Stomach (tissue), 9 donors: ENCODE results near the gene PCDHGC3. TPM values are rescaled to one million over a fixed set of nuclear protein-coding genes. Genes with fewer than 3 reads are reported as not detected.
A peak's percentile ranks its signal among the peaks of the same experiment; 100 is the strongest.

Source experiments
- DNase-seq, 2 donors: peaks; one replicate each; pipeline versions ENCODE4 v3.0.0 to v3.0.0-alpha.2; 2013 to 2019
- H3K27ac ChIP-seq, 5 donors: fragments of 200-600 bp in 4 of 5; sonication (generic) in 4 of 5; one replicate each; pipeline ENCODE4 v1.5.1; 2013 to 2019; ENCODE audit warnings: mild to moderate bottlenecking in 1 of 5, moderate library complexity in 1 of 5
- H3K27me3 ChIP-seq, 3 donors: fragments of 200-600 bp; sonication (generic); one replicate each; pipeline ENCODE4 v1.5.1; 2017 to 2019; ENCODE audit warnings: mixed run types in 1 of 3
- H3K36me3 ChIP-seq, 4 donors: fragments of 200-600 bp; sonication (generic); 1 replicate in 3 of 4; 2 replicates in 1 of 4; pipeline ENCODE4 v1.5.1; 2016 to 2019
- H3K4me1 ChIP-seq, 4 donors: fragments of 200-600 bp; sonication (generic); one replicate each; pipeline ENCODE4 v1.5.1; 2016 to 2019
- H3K4me3 ChIP-seq, 4 donors: fragments of 200-600 bp; sonication (generic) in 3 of 4; one replicate each; pipeline ENCODE4 v1.5.1; 2016 to 2019; ENCODE audit warnings: mild to moderate bottlenecking in 1 of 4
- H3K9me3 ChIP-seq, 4 donors: fragments of 200-600 bp; sonication (generic); one replicate each; pipeline ENCODE4 v1.5.1; 2016 to 2019
- EP300 ChIP-seq: sonication (generic); formaldehyde crosslinking; IDR thresholded peaks from one replicate; pipeline ENCODE4 v1.6.1; 2017; ENCODE audit warnings: antibody characterized with exemption
- POLR2A ChIP-seq, 4 donors: fragments of 450-650 bp; IDR thresholded peaks; one replicate each; pipeline ENCODE4 v1.6.1; 2016; ENCODE audit warnings: antibody characterized with exemption in 4 of 4, control low read depth in 2 of 4, mild to moderate bottlenecking in 1 of 4, moderate library complexity in 1 of 4
- POLR2AphosphoS5 ChIP-seq, 3 donors: sonication (generic); formaldehyde crosslinking; IDR thresholded peaks; one replicate each; pipeline ENCODE4 v1.6.1; 2016; ENCODE audit warnings: antibody characterized with exemption in 3 of 3
- WGBS, 5 donors: extraction: QIAGEN DNeasy Blood & Tissue Kit in 3 of 5; methylation state at CpG; one replicate each; pipeline versions ENCODE4 v1.1.5 to v1.1.7; 2013 to 2018; 5-methylcytosine and 5-hydroxymethylcytosine counted together
- intact Hi-C: fragments of 100-400 bp; cut with DNase I; formaldehyde crosslinking; loops from one replicate; pipeline ENCODE4 v1.15.1; 2023; ENCODE audit warnings: low total_unique reads
- polyA plus RNA-seq, 3 donors: library from polyadenylated mRNA; stranded (reverse); fragments of 200-250 nt; gene quantifications; one replicate each; pipeline ENCODE4 v1.2.3, GENCODE V29; 2013
- total RNA-seq, 5 donors: library from RNA; depleted of rRNA; stranded (reverse); fragments of >200 nt; gene quantifications; one replicate each; pipeline versions ENCODE4 v1.1.0 to v1.2.3, GENCODE V29; 2014 to 2016
- TF ChIP-seq, protein P1 (sequence below), 7 experiments: fragments of 450-650 bp in 4 of 7; fragments of 200-600 bp in 3 of 7; sonication (generic) in 3 of 7; IDR thresholded peaks; one replicate each; pipeline ENCODE4 v1.5.1; 2016 to 2019; ENCODE audit warnings: antibody characterized with exemption in 7 of 7, control low read depth in 2 of 7, mild to moderate bottlenecking in 1 of 7
- donor health status: healthy with polysubstance abuse.
- donor health status: Bipolar disorder and iron deficiency.
- donor health status: healthy.

PCDHGC3 gene
- total and polyA plus RNA-seq, 8 donors = 7.6 to 35.8 (median 20.0) TPM

DNA sequence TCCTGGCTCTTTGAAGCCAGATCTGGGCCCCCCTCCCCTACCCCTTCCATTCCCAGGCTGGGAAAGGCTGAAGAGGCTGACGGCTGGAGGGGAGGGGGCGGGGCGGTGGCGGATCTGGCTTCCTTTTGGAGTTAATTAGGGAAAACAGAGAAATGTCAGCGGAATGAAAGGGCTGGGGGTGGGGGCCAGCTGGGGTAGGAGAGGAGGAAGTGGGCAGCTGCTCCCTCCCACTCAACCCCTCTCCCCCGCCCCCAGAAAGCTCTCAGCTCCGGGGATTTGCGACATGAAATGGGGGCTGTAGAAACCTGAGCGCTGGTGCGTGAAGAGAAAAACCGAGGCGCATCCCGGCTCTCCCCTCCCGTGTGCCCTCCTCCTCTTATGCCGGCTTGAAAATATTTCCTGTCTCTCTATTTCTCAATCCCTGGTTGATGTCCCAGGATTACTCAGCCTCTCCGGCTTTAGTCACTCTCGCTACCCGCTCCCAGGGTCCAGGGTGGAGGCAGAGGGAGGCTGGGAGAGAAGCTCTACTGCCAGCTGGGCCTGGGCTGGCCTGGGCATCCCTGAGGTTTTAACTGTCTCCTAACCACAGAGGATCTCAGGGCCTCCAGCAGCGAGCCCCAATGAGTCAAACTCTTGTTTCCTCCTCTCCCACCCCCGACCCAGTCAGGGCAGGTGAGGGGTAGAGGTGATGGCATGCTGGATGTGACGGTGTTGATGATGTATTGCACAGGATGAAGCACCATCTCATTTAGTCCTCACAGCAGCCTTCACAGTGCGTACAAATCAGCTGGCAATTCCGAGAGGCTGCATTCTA, 33.2 kb downstream of the PCDHGC3 start:
- peaks cover 33 to 57% (median 46%) of the 10 kb centered on the region in 4 donors for H3K4me1 ChIP-seq
- H3K4me3 ChIP-seq = peak overlapping the region; percentile 21 to 34 (median 27)
- H3K9me3 ChIP-seq = no peaks in the 10 kb centered on the region
- 33 to 41% (median 40%) methylated on average over 23 of the region's 23 CpGs for WGBS, 5 donors
- TF ChIP-seq POLR2AphosphoS5 (IDR thresholded peaks at IDR 0.05) (peak; percentile 37 to 65 (median 62)), POLR2A (IDR thresholded peaks at IDR 0.05) (no peak)
- no peaks in the 10 kb centered on the region for H3K27me3 ChIP-seq
- peak in 1 of 2 donors; percentile 86 for DNase-seq
- H3K36me3 ChIP-seq = peaks cover 9 to 28% (median 27%) of the 10 kb centered on the region in 4 donors
- intact Hi-C loops = no loop called here
- H3K27ac ChIP-seq = peak overlapping the region; percentile 66 to 92 (median 89)

DNA sequence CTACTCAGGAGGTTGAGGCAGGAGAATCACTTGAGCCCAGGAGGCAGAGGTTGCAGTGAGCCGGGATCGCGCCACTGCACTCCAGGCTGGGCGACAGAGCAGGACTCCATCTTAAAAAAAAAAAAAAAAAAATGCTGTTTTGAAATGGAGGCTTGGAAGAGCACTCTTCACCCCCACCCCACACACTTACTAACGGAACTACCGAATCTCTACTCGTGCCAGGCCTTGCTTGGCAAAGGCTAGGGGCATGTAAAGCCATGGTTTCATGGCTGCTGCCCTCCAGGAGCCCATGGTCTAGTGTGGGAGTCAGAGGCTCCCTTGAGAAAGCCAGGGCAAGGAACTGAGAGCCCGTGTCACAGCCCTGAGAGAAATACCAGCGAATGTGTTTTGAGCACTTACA, 34.4 kb downstream of the PCDHGC3 start:
- Histone ChIP-seq H3K4me3 (no peak overlapping the region), H3K36me3 (peaks cover 9 to 39% (median 29%) of the 10 kb centered on the region in 4 donors), H3K4me1 (peaks cover 42 to 69% (median 56%) of the 10 kb centered on the region in 4 donors), H3K27ac (peak overlapping the region in 3 of 5 donors; percentile 89 to 92 (median 90)), H3K9me3 (no peaks in the 10 kb centered on the region), H3K27me3 (no peaks in the 10 kb centered on the region)
- intact Hi-C loops = no loop called here
- 92 to 94% (median 93%) methylated on average over 9 of the region's 9 CpGs for WGBS, 5 donors
- no peak for DNase-seq
- TF ChIP-seq POLR2A (IDR thresholded peaks at IDR 0.05) (no peak), EP300 (no peak), POLR2AphosphoS5 (IDR thresholded peaks at IDR 0.05) (no peak)
- TF ChIP-seq, protein P1, sequence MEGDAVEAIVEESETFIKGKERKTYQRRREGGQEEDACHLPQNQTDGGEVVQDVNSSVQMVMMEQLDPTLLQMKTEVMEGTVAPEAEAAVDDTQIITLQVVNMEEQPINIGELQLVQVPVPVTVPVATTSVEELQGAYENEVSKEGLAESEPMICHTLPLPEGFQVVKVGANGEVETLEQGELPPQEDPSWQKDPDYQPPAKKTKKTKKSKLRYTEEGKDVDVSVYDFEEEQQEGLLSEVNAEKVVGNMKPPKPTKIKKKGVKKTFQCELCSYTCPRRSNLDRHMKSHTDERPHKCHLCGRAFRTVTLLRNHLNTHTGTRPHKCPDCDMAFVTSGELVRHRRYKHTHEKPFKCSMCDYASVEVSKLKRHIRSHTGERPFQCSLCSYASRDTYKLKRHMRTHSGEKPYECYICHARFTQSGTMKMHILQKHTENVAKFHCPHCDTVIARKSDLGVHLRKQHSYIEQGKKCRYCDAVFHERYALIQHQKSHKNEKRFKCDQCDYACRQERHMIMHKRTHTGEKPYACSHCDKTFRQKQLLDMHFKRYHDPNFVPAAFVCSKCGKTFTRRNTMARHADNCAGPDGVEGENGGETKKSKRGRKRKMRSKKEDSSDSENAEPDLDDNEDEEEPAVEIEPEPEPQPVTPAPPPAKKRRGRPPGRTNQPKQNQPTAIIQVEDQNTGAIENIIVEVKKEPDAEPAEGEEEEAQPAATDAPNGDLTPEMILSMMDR (IDR thresholded peaks at IDR 0.05) = no peak

DNA sequence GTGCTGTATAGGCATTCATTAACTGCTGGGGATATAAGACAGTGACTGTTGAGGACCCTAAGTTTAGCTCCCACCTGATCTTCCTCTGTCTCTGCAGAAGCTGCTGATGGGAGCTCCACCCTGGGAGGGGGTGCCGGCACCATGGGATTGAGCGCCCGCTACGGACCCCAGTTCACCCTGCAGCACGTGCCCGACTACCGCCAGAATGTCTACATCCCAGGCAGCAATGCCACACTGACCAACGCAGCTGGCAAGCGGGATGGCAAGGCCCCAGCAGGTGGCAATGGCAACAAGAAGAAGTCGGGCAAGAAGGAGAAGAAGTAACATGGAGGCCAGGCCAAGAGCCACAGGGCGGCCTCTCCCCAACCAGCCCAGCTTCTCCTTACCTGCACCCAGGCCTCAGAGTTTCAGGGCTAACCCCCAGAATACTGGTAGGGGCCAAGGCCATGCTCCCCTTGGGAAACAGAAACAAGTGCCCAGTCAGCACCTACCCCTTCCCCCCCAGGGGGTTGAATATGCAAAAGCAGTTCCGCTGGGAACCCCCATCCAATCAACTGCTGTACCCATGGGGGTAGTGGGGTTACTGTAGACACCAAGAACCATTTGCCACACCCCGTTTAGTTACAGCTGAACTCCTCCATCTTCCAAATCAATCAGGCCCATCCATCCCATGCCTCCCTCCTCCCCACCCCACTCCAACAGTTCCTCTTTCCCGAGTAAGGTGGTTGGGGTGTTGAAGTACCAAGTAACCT, 35.3 kb downstream of the PCDHGC3 start:
- WGBS, 5 donors = 90 to 94% (median 93%) methylated on average over 12 to 14 of the region's 14 CpGs
- Histone ChIP-seq H3K4me1 (peaks cover 48 to 77% (median 63%) of the 10 kb centered on the region in 4 donors), H3K27me3 (no peaks in the 10 kb centered on the region), H3K4me3 (no peak overlapping the region), H3K27ac (peak overlapping the region in 3 of 5 donors; percentile 89 to 92 (median 90)), H3K36me3 (peaks cover 16 to 43% (median 31%) of the 10 kb centered on the region in 4 donors), H3K9me3 (no peaks in the 10 kb centered on the region)
- intact Hi-C loops = no loop called here
- DNase-seq = no peak
- TF ChIP-seq, protein P1 (IDR thresholded peaks at IDR 0.05) = no peak
- TF ChIP-seq POLR2AphosphoS5 (IDR thresholded peaks at IDR 0.05) (no peak), EP300 (no peak), POLR2A (IDR thresholded peaks at IDR 0.05) (no peak)

DNA sequence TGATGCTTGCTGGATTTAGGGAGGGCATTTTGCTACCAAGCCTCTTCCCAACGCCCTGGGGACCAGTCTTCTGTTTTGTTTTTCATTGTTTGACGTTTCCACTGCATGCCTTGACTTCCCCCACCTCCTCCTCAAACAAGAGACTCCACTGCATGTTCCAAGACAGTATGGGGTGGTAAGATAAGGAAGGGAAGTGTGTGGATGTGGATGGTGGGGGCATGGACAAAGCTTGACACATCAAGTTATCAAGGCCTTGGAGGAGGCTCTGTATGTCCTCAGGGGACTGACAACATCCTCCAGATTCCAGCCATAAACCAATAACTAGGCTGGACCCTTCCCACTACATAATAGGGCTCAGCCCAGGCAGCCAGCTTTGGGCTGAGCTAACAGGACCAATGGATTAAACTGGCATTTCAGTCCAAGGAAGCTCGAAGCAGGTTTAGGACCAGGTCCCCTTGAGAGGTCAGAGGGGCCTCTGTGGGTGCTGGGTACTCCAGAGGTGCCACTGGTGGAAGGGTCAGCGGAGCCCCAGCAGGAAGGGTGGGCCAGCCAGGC, 36.1 kb downstream of the PCDHGC3 start:
- Histone ChIP-seq H3K27me3 (no peaks in the 10 kb centered on the region), H3K4me1 (peaks cover 49 to 82% (median 67%) of the 10 kb centered on the region in 4 donors), H3K9me3 (no peaks in the 10 kb centered on the region), H3K36me3 (peaks cover 25 to 52% (median 39%) of the 10 kb centered on the region in 4 donors), H3K27ac (peak overlapping the region; percentile 11 to 92 (median 86)), H3K4me3 (peak overlapping the region in 2 of 4 donors; percentile 53 to 57)
- intact Hi-C loops = no loop called here
- DNase-seq = no peak
- WGBS, 5 donors = 54 to 63% (median 56%) methylated on average over 4 of the region's 4 CpGs
- TF ChIP-seq, protein P1 (IDR thresholded peaks at IDR 0.05) = no peak
- TF ChIP-seq POLR2AphosphoS5 (IDR thresholded peaks at IDR 0.05) = no peak
- no peak for TF ChIP-seq EP300
- no peak for TF ChIP-seq POLR2A (IDR thresholded peaks at IDR 0.05)
